DMS53 treated with DMSO at 0.1 percent for 48 hours (cell line): ENCODE results near the gene TSPOAP1.
"Not testable (repeated sequence)": the region's sequence is repeated elsewhere in the genome, so short reads cannot be mapped to it uniquely, and the experiment has no call there.

Experiments used
- DNase-seq: peaks from one replicate; lab custom pipeline; 2025; ENCODE audit not compliant: unreplicated experiment; lab: John Stamatoyannopoulos, UW

TSPOAP1 gene

DNA sequence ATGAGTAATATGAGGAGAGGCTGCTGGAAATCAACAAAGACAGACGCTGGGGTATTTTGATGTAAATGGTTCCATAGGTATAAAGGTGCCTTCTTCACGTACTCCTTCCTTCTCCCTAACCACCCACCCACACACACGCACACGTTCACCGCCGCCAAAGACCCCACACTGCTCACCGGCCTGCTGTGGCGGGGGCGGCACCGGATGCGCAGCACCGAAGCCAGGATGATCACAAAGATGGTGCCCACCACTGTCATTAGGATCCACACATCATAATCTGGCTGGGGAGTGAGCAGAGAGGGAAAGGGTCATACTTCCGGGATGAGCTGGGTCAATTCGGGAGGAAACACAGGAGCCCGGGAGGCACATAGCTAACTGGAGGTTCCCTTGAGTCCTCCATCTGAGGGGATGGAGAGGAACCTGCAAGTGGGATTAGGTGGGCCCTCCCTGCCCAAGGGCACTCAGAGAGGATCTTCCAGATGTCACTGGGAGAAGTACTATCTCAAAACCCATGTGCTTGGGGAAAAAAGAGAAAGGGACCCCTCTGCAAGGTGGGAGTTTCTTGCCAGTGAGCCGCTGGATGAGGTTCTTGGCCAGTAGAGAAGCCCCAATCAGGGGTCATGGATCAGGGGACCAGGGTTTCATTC is 33.9 kb upstream of the TSPOAP1 start:
- DNase-seq, result no peak

DNA sequence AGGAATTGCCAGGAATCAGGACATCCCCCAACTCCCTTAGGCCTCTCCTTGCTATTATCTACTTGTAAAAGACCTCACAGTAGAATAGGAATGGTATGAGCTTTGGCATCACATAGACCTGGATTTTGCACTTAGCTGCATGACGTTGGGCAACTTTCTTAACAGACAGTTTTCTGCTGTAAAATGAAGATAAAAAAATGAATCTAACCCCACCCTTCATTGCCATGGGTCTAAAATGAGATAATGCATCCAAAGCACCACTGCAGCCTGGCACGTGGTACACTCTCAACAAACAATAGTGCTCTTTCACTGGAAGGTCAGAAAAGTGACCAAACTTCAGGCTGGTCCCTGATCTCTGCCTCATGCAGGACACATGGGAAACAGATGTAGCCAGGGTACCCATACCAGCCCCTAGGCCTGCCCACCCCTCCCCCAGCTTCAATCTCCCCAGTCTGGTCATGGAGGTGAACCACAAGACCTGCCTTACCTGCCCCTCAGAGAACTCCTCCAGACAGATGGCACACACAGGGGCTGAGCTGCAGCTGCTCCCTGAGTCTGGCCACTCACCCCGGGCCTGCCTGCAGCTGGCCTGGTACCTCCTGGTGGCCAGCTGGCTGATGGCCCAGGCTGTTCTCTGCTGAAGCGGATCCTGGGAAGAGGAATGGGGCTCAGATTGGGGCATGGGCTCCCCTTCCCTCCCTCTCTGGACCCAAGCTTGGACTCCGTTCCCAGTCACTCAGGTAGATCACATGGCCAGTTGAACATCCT is 31.9 kb upstream of the TSPOAP1 start:
- DNase-seq, result no peak

DNA sequence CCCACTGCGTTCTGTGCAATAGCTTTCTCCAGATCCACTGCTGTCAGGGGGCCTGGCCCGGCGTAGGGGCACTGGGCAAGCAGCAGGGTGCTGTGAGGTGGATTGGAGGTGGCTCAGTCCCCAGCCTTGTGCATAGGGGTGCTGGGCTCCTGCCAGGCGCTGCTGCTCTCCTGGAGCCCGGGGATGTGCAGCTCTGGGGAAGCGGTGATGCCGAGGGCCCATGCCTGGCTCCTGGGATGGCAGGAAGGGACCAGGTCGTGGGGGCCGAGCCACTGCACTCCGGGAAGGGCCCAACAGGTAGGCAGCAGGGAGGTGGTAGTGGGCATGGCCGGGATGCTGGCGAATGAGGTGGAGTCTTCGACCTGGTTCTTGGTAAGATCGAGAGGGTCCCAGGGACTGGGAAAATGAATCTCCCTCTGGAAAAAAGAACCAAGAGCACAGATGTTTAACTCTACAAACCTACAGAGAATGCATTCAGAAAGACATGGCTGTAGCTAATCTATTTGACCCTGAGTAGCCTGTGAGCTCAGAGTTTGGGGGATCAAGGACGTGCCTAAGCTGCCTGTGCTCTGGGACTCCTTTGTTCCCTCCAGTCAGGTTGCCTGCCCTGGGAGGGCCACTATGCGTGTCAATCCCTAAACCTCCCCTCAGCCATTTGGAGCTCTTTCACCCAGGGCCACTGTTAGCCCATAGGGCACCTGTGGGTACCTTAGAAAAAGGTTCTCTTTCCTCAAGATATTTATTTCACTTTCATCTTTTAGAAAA is 30.0 kb upstream of the TSPOAP1 start:
- DNase-seq, result no peak

DNA sequence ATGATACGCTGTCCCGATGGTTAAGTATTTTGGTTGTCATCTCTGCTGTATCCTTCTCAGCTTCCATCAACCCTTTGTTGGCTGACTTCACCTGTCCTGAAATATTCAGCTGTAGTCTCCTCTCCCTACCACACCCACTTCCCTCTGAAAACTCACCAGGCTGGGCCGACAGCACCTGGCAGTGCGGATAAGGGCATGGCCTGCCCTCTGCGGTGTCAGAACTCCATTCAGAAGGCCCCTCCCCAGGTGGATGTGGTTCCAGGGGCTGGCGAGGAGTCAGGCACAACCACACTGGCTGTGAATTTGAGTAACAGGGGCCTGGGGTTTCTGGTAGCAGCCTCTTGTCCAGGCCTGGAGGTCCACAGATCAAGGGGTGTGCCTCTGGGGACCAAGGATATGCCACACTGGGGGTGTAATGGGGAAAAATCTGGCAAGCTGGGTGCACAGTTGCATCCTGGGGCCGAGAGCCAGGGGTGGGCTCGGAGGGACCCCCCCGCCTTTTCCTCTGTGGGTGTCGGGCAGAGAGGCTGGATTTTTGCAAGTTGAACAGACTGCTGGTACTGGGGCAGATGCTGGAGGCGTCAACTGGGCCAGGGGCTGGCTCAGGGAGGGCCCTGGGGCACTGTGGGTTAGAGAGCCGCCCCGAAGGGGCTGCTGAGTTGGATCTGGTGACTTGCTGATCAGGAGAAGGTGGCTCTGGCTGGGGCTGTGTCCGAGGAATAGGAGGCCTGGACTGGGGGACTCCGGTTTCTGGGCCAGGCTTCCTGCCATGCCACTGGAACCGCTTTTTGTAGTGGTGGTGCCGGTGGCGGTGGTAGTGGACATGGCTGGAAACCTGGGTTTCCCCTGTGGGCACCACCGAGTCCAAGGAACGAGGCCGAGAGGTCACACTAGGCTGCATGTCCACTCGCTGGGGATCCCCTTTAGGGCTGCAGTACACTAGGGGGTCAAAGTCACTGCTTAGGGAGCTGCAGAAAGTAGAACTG is 29.0 kb upstream of the TSPOAP1 start:
- no peak for DNase-seq

DNA sequence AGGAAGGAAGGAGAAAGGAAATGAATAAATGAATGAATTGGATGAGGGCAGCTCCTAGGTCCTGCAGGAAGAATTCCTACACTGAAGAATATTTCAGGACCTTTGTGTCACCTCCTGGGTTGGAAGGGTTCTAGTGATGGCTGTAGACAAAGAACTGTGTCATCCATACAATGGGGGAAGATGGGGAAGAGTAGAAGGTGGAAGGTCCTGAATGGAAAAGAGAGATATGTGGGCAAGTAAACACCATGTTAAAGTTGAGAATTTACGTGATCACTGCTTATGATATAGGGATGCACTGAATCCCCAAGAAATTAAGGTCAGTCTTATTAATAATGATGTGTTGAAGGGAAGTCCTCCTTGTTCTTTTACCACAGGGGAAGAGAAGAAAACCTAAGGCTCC is 27.6 kb upstream of the TSPOAP1 start:
- no peak for DNase-seq

DNA sequence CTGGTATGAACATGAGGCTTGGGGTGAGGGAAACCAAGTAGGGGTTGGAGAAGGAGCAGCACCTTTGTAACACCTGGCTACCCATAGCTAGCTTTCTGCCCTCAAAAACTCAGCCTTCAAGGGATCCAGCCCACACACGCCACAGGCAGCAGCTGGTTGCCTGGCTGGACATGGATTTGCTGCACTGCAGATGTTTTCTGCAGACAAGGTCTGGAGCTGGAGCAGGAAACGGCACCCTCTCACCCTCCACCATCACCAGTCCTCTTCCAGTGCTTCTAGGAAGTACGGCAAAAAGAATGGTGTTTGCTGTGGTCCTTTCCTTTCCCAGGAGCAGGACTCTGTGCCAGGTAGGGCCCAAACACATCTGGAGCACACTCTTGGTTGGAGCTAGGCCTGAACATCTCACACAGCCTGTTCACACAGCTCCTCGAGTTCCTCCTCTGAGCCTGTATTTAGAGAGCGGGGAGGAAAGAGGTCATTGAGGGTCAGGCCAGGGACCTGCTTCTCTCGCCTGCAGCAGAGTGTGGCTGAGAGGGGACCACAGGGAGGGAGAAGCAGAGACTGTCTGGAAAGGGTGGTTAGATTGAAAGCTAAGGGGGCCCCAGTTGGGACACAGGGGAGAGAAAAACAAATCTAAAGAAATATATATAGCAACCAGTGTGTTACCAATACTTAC is 26.1 kb upstream of the TSPOAP1 start:
- DNase-seq, result no peak

DNA sequence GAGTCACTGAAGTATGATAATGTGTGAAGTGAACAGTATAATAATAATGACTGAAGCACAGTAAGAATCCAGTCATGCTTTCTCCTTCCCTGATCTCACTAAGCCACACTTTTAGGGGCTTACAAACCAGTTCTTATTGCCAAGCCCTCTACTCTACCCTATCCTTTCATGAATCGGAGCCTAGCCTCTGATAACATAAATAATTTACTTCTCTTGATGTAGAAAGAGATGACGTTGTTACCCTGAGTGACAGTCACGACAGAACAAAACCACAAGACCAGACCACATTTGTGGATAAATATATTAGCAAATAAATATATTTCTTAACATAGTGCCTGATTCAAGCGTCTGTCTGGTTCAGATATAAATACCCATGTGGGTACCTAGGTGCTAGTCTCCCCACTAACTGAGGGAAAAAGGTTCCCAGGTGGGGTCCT is 24.8 kb upstream of the TSPOAP1 start:
- DNase-seq, result no peak

DNA sequence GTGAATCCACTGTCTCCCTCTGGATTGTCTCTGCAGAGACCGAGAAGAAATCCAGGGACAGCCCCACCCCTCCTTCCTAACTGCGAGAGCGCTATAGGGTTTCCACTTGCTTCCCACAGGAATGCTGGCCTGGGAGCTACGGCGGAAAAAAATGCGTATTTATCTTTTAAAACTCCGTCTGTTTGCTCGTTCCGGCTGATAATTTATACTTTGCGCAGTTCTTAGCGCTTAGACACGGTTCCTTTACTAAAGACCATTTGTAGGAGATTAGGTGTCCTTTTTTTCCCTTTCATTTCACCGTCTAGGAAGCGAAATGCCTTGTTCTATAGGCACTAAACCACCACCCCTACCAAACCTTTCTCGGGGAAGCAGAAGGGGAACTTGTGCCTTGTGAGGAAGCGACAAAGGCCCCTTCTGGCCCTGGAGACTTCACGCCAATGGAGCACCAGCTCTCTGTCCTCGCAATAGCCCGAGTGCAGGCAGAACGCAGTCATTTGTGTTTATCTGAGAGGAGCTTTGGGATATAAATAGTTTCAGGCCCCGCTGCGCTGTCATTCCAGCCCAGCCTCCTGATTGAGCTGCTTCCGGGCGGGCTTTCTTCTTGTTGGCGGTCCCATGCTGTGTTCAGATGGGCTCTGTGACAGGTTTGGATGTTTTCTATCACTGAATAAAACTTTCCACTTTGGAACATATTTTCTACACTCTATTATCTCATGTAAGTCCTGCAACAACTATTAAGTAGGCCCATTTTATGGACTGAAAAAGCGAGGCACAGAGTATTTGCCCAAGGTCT is 24.2 kb upstream of the TSPOAP1 start:
- peak; percentile 52 for DNase-seq

DNA sequence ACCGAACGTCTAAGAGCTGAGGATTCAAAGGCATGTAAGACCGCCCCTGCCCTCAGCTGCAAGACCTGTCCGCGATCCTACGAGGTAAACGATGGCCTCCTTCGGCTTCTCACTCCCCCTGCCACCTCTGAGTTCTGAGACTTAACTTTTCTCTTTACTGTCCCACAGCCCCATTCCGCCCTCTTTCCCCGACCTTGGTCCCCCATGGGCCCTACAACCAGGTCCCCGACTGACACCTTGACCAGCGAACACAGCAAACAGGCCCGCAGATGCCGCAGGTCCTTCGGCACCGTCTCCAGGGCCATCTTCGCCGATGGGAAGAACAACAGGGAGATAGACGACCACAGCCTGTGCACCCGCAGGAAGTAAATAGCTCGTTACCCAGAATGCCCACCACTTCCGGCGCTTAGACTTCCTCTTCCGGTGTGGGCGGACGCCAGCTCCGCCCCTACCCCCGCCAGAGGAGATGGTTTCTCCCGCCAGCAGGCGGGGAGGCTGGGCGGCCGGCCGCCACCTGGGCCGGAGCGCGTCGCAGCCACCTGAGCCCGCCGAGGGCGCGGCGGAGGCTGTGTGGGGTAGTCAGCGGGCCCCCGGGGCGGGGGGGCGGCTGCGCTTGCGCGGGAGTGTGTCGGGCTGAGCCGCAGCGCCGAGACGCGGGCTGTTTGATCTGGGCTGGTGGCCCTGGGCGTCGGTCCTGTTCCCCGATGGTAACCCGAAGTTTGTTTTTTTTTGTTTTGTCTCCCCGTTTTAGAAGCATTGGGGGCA is 23.4 kb upstream of the TSPOAP1 start, which contains the start of gene SUPT4H1:
Gene SUPT4H1 (minus strand): TSS at position 371 of the 765 bp plus-strand sequence. CDS start 66 bp downstream, at position 305.
- DNase-seq, result peak; percentile 81

DNA sequence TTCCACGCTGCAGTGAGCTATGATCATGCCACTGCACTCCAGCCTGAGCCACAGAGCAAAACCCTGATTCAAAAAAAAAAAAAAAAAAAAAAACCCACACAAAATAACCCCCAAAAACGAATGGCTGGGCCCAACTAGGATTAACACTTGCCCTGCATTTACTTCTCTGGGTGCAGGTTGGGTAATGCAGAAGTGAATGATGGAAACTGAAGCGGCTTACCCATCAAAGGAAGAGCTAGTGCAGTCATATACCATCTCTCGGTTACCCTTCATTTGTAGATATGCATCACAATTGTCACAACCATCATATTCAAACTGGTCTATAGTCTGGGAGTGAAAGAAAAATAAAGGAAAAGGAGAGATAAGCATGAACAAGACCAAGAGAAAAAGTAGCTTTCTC is 22.6 kb upstream of the TSPOAP1 start:
- DNase-seq, result no peak

DNA sequence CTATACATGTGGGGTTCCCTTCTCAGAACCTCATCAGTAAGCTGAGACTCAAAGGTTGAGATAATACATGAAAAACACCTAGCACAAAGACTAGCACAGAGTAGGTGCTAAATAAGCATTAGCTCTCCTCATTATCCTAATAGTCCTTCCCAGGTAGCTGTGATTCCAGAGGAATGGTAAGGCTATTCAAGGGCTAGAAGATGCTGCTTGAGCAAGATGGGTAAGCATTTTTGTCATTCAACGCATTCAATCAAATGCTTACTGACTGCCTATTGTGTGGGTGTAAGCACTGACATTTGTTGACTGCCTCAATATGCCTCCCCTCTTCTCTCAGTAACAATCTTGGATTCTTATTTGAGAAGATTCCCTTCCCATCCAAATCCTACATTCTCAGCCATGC is 19.4 kb upstream of the TSPOAP1 start:
- no peak for DNase-seq

DNA sequence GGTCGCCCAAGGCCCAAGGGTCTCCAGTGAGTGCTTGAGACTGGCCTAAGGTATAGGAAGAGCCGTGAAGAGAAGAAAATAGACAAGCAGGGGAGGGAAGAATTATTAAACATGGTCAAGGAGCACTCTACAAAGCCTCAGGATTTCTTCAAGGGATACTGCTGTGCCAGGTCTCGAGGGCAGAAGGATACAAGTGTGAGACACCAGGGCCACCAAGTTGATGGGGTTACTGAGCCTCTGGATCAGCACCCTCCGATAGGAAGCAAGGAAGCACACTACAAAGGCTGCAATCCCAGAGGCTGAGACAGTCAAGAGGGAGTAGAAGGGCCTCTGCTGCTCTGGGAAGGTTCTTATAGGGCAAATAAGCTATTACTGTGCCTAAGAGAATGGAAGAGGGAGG is 16.9 kb upstream of the TSPOAP1 start:
- DNase-seq, result no peak

DNA sequence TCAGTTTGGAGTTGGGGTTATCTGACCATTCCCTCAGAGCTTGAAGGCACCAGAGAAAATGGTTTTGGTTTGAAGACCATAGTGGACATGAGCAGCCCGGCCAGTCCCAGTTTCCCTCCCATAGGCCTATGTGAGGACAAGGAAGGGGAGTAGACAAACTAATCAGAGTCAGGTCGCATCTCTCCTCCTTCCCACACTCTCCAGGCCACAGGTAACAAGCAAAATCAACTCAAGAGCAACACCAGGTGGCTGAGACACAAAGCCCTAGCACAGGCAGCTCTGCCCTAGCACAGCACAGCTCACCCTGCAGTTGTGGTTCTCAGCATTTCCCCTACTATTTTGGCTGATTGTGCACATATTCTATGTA is 16.2 kb upstream of the TSPOAP1 start:
- DNase-seq, result no peak

DNA sequence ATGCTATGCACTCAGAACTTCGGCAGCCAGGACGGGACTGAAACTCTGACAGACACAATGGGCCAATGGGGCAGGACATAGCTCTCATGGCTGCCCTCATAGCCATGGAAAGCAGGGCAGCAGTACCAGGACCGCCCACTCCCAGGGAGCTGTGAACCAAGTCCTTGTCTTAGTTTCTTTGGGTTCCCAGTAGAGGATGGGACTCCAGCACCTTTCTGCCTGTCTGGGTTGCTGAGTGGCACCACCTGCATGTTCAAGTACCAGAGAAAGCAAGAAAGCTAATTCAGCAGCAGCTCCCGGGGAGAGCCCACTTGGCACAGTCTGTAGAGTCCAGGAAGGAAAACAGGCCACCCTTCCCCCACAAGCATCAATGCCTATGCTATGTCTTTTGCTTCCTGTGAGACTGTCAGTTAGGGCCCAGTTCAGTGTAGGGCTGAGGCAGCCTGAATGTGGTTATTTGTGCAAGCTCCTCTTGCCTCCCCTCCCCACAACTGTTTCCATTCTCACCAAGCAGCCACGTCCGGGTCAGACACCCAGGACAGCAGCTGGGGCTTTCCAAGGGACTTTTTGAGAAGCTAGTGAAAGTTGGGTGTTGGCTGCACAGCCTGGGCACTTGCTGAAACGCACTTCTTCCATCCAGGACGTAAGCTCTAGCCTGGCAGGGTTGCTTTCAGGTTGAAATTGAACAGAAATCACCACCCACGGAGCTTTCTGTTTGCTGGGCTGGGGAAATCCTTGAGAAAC is 15.6 kb upstream of the TSPOAP1 start:
- no peak for DNase-seq

DNA sequence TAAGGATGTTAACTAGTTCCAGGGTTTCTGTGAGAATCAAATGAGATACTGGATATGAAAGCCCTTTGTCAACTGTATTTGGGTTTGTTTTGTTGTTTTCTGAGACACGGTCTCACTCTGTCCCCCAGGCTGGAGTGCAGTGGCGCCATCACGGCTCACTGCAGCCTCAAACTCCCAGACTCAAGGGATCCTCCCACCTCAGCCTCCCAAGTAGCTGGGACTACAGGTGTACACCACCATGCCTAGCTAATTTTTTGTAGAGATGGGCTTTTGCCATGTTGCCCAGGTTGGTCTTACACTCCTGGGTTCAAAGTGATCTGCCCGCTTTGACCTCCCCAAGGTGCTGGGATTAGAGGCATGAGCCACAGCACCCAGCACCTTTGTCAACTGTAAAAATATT is 14.5 kb upstream of the TSPOAP1 start:
- no peak for DNase-seq

DNA sequence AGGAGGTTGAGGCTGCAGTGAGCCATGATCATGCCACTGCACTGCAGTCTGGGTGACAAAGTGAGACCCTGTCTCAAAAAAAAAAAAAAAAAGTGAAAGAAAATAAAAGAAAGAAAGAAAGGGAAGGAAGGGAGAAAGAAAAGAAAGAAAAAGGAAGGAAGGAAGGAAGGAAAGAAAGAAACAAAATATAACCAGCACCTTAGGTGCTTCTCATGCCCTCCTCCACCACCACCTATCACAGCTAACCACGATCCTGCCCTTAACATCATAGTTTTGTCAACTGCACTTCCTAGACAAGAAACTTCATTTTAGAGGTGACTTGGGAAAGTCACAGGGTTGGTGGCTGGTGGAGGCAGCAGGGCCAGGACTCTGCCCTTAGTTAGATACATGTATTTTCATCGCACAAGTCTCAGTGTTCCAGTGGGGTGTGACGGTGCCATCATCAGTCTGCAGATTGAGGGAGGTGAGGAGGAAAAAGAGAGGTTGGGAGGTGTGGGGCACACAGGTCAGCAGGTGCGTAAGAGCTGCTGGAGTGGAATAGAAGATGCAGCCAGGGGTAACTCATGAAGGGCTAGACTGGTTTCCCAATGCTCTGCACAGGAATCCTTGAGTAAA is 13.4 kb upstream of the TSPOAP1 start:
- no peak for DNase-seq

DNA sequence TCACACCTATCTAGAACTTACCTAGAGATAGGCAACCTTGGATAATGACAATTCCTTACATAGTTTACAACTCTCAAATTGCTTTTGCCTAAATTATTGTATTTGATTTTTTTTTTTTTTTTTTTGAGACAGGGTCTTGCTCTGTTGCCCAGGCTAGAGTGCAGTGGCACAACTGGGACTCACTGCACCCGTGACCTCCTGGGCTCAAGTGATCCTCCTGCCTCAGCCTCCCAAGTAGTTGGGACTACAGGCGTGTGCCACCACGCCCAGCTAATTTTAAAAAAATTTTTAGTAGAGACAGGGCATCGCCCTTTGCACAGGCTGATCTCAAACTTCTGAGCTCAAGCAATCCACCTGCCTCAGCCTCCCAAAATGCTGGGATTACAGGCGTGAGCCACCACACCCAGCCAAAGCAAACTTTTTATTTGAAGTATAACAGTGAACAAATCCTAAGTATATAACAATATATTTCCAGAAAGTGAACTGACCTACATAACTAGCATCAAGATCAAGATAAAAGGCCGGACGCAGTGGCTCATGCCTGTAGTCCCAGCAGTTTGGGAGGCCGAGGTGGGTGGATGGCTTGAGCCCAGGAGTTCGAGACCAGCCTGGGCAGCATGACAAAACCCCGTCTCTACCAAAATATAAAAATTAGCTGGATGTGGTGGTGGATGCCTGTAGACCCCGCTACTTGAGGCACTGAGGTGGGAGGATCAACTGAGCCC is 12.7 kb upstream of the TSPOAP1 start:
- not testable (repeated sequence) for DNase-seq
